ENCODE results near the gene VPS25.

- TF ChIP-seq CTCF (IDR thresholded peaks at IDR 0.05), result no peak
- TF ChIP-seq POLR2AphosphoS5 (IDR thresholded peaks at IDR 0.05; ENCODE audit: low read depth, low read length), result no peak
- no peak for TF ChIP-seq REST (IDR thresholded peaks at IDR 0.05; ENCODE audit: insufficient read depth in 1 of 2, low read depth in 2 of 2, low read length in 1 of 2)
- no peak for TF ChIP-seq SIN3A (IDR thresholded peaks at IDR 0.05; ENCODE audit: borderline replicate concordance, insufficient read depth, low read depth, low read length)
Observed at GRCh38 chr17:42759982-42760651, 13.1 kb upstream of the VPS25 start.

Data from Panc1 (cell line).